ENCODE data around the gene GPBP1.
"Not testable (repeated sequence)": the region's sequence is repeated elsewhere in the genome, so short reads cannot be mapped to it uniquely, and the experiment has no call there.

The GPBP1 gene

GRCh38 chr5:57259704-57260103 lies 85.8 kb downstream of the GPBP1 start:
- no peak for TF ChIP-seq ZFX (IDR thresholded peaks at IDR 0.05; ENCODE audit: borderline replicate concordance)
- TF ChIP-seq, protein P1, sequence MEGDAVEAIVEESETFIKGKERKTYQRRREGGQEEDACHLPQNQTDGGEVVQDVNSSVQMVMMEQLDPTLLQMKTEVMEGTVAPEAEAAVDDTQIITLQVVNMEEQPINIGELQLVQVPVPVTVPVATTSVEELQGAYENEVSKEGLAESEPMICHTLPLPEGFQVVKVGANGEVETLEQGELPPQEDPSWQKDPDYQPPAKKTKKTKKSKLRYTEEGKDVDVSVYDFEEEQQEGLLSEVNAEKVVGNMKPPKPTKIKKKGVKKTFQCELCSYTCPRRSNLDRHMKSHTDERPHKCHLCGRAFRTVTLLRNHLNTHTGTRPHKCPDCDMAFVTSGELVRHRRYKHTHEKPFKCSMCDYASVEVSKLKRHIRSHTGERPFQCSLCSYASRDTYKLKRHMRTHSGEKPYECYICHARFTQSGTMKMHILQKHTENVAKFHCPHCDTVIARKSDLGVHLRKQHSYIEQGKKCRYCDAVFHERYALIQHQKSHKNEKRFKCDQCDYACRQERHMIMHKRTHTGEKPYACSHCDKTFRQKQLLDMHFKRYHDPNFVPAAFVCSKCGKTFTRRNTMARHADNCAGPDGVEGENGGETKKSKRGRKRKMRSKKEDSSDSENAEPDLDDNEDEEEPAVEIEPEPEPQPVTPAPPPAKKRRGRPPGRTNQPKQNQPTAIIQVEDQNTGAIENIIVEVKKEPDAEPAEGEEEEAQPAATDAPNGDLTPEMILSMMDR (IDR thresholded peaks at IDR 0.05) = no peak
- H3K27ac ChIP-seq = no peak overlapping the region

- no peak overlapping the region for H3K27ac ChIP-seq
- no peak for TF ChIP-seq ZFX (IDR thresholded peaks at IDR 0.05; ENCODE audit: borderline replicate concordance)
- TF ChIP-seq, protein P1 (IDR thresholded peaks at IDR 0.05) = no peak
Measured at GRCh38 chr5:57262541-57262940, 88.7 kb downstream of the GPBP1 start.

GRCh38 chr5:57267805-57268204 lies 93.9 kb downstream of the GPBP1 start:
- TF ChIP-seq ZFX (IDR thresholded peaks at IDR 0.05; ENCODE audit: borderline replicate concordance) = no peak
- TF ChIP-seq, protein P1 (IDR thresholded peaks at IDR 0.05) = no peak
- H3K27ac ChIP-seq = no peak overlapping the region

DNA sequence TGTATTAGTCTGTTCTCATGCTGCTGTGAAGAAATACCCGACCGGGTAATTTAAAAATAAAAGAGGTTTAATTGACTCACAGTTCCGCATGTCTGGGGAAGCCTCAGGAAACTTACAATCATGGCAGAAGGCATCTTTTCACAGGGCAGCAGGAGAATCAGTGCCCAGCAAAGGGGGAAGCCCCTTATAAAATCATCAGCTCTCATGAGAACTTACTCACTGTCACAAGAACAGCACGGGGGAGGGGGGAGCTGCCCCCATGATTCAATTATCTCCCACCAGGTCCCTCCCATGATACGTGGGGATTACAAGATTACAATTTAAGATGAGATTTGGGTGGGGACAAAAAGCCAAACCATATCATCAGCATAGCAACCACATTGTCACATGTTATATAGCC lies 102.5 kb downstream of the GPBP1 start:
- TF ChIP-seq, protein P1 (IDR thresholded peaks at IDR 0.05) = no peak
- no peak for TF ChIP-seq ZFX (IDR thresholded peaks at IDR 0.05; ENCODE audit: borderline replicate concordance)
- no peak overlapping the region for H3K27ac ChIP-seq

- H3K27ac ChIP-seq = no peak overlapping the region
- TF ChIP-seq ZFX (IDR thresholded peaks at IDR 0.05; ENCODE audit: borderline replicate concordance) = no peak
- TF ChIP-seq, protein P1 (IDR thresholded peaks at IDR 0.05) = peak; percentile 27
Measured at GRCh38 chr5:57277085-57277484, 103.2 kb downstream of the GPBP1 start.

- H3K27ac ChIP-seq = no peak overlapping the region
- TF ChIP-seq, protein P1 (IDR thresholded peaks at IDR 0.05) = no peak
- no peak for TF ChIP-seq ZFX (IDR thresholded peaks at IDR 0.05; ENCODE audit: borderline replicate concordance)
Measured at GRCh38 chr5:57280853-57281252, 107.0 kb downstream of the GPBP1 start.

GRCh38 chr5:57285084-57285483 lies 111.2 kb downstream of the GPBP1 start:
- not testable (repeated sequence) for H3K27ac ChIP-seq

DNA sequence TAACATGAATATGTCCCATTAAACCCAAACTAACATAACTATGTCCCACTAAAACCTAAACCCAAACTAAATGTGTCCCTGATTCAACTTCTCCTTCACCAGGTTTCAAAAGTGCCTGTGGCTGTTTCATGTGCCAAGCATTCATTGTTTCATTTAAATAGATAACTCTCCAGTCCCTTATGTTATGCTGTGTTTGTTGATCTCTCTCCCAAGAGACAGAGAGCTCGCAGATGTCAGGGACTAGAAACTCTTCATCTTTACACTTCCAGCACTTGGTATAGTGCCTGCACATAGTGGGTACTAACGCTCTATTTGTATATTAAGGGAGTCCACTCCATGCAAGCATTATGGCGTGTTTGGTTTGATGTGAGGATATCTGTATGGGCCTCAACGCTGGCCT lies 118.0 kb downstream of the GPBP1 start:
- no peak overlapping the region for H3K27ac ChIP-seq
- TF ChIP-seq ZFX (IDR thresholded peaks at IDR 0.05; ENCODE audit: borderline replicate concordance) = no peak
- TF ChIP-seq, protein P1 (IDR thresholded peaks at IDR 0.05) = no peak
